Vein endothelial cell (primary cell): ENCODE data around the gene PIMREG. TPM values are rescaled to one million over a fixed set of nuclear protein-coding genes. Genes with fewer than 3 reads are reported as not detected.

ENCODE experiments used
- total RNA-seq: library from RNA; depleted of rRNA; stranded (reverse); fragments of >200 nt; gene quantifications from 2 replicates; pipeline ENCODE4 v1.2.3, GENCODE V29; 2012

Gene PIMREG
- total RNA-seq, result 8.8 and 16.2 TPM in 2 replicates

GRCh38 chr17:6443692-6444570, at the start of gene PIMREG:
Gene PIMREG (plus strand): TSS chr17:6444455. CDS start chr17:6445111, 656 bp downstream.

GRCh38 chr17:6435051-6435450, 9.2 kb upstream of the PIMREG start, which contains the start of gene AIPL1:
Gene AIPL1 (minus strand): TSS chr17:6435121. CDS start chr17:6435104, 17 bp downstream.

Other genes with a start within 250 kb of the PIMREG start
- not detected in 2 replicates for gene AIPL1, start 9.3 kb upstream of the PIMREG start, total RNA-seq
- 1.1 and 1.3 TPM in 2 replicates for gene PITPNM3, start 112.1 kb downstream of the PIMREG start, total RNA-seq
- 18.0 and 18.6 TPM in 2 replicates for gene KIAA0753, start 196.3 kb downstream of the PIMREG start, total RNA-seq
- 110 and 117 TPM in 2 replicates for gene TXNDC17, start 196.6 kb downstream of the PIMREG start, total RNA-seq
- 8.5 and 10.8 TPM in 2 replicates for gene MED31, start 207.2 kb downstream of the PIMREG start, total RNA-seq
- 0.33 and 0.67 TPM in 2 replicates for gene C17orf100, start 207.3 kb downstream of the PIMREG start, total RNA-seq